Dermis blood vessel endothelial cell (primary cell): Measurements from ENCODE around the gene CTIF. TPM values are rescaled to one million over a fixed set of nuclear protein-coding genes. Genes with fewer than 3 reads are reported as not detected.
A peak's percentile ranks its signal among the peaks of the same experiment; 100 is the strongest.

Source experiments
- DNase-seq: peaks from one replicate; pipeline ENCODE4 v3.0.0; 2010
- total RNA-seq: library from RNA; depleted of rRNA; stranded (reverse); fragments of >200 nt; gene quantifications from 2 replicates; pipeline ENCODE4 v1.2.3, GENCODE V29; 2014

The CTIF gene
- total RNA-seq, 1 donor from 2014 or later, result 18.0 TPM

DNA sequence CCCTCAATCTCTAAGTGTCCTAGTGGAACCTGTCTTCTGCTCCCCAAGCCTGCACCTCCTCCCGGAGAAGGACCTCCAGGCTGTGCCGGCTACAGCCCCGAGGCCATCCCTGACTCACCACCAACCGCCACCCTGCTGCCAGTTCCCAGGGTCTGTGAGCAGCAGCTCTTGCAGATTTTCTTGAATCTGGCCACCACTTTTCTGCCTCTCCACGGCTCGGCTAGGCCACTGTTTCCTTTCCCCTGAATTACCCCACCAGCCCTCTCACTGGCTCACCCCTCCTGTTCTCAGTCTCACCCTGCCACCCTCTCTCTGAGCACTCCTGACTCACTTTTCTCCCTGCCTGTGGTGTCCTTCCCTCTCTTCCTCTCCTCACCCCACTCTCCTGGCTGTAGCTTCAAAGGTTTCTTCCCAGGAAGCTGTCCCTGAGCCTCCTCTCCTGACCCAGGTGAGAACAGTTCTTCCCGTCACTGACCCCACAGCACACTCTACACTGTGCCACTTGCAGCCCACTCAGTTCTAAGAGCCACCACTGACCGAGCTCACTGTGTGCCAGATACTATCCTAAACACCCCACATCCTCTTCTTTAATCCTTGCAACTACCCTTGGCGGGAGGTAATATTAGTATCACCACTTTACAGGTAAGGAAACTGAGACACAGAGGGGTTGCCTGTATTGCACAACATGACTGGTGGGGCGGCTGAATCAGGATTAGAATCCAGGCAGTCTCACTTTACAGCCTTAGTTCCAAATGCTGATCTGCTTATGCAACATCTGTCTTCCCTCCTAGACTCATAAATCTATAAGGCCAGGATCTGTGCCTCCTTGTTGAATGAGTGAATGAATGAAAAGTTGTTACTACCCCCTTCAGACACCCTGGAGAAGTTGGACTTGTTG, 300.3 kb downstream of the CTIF start:
- peak; percentile 39 for DNase-seq

DNA sequence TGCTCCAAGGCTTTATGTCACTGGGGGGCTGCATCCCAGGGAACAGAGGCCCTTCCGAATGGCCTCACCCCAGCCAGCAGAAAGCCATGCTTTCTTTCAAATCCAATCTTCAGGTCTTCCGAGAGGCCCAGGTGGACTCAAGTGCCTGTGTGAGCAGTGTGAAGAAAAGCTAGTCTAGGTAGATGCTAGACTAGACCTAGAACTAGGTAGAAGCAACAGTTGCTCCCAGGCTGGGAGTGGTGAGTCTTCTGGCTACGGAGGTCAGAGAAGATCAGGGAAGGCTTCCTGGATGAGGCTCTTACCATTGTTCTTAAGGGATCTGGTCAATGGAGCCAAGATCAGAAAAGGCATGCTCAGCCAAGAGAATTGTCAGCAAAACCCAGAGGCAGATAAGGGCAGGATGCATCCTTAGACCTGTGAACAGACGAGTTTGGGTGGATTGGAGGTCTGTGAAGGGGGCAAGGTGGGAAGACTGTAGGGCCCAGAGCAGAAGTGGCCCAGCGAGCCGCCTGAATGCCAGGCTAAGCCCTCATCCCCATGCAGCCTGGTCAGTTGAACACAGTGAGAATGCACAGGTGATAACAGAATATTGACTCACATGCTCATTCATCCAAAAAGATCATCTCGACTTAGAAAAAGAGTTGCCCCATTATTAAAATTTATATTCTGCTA, 301.1 kb downstream of the CTIF start:
- peak; percentile 38 for DNase-seq

DNA sequence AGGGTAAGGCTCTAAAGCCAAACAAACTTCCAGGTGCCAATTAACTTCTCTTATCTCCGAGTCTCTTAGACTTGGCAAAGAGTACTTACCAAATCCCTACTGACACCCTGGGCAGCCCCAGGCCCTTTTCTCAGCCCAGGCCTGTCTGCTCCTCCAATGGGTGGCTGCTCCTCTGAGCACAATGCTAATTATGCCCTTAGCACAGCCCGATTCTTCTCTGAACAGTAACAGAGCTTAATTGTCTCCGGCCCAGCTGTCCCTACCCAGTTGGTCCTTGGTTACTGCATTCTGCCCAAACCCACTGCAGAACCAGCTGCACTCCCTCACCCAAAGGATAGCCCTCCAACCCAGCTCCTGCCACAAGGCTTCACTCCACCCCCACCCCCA, 301.7 kb downstream of the CTIF start:
- DNase-seq, result no peak

DNA sequence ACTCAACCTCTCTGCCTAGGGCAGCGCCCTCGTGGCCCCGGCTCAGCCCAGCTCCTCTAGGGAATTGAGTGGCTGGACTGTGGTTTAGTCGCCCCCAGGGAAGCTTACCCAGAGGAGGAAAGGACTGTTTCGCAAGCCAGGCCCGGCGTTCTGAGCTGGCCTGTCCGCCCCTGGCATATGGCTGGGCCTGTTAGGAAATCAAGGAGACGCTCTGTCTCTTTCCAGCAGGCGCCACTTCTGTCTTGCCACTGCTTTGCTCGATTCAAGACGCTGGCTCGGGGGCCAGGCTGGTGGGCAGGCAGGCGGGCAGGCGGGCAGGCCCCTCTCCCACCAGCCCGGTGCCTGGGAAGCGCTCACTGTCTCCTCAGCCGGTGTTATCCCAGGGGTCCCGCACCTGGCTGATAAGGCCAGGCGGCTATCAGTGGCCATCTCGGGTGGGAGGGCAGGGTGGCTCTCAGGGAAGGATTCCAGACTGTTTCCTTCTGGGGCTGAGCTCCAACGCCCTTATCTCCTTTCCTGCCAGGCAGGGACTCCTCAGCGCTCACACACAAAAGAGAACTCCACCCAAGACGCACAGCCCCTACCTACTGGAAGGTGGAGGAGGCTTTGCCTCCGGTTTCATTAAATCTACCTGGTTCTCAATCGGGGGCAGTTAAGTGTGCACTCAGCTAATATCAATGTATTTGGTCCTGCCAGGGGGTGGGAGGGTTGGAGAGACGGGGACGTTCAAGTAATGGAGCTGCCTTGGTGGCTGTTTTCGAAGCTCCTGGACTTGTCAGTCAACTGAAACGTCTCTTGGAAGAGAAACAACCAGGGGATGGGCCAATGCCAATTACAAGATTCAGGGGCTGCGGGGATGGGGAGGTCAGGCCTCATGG, 302.8 kb downstream of the CTIF start:
- peak; percentile 55 for DNase-seq

DNA sequence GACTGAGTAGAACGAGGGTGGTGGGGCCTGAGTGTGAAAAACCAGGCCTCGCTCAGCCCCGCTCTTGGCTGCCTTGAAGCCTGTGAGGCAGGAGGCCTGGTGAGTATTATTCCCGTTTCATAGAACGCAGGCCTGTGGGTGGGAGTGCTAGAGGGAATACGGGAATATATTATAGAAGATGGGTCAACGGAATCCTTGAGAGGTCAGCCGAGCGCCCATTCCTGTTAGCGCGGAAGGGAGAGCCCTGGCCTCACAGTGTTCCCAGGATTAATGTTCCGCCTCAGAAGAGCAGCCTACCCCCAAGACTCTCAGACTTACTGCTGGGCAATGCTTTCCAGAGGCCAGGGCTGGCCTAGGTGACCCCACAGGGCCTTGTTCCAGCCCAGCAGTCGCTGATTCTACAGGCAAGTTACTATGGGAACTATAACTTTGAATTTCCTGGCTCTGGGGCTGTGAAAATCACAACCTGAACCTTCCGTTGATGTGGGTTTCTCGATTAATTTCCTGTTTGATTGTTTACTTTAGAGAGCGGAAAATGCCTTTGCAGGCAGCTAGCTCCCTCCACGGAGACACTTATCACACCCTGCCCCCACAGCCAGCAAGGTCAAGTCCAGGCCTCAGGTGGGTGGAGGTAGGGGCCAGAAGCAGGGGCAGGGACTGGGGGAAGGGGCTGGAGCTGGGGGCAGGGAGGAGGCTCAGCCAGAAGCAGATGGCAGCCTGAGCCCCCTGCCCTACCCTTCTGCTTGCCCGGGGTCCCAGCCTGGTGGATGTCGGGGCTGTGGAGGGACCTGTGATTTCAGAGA, 303.6 kb downstream of the CTIF start:
- peak; percentile 96 for DNase-seq

DNA sequence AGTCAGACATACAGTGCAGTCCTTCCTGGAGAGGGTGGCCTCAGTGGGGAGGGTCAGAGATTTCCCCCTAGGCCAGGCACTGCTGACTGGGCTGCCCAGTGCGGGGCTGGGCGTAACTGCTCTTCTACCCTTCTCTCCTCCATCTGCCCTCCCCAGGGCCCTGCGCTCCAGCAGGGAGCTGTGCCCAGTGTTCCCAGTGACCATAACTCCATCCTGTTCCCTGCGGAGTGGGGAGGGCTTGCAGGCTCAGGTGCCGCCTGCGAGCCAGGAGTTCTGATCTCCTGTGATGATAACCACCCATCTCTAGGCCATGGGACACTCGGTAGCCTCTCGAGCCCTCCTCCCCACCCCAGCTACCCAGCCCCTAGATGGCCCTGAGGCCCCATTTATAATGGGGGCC, 304.3 kb downstream of the CTIF start:
- peak; percentile 15 for DNase-seq

DNA sequence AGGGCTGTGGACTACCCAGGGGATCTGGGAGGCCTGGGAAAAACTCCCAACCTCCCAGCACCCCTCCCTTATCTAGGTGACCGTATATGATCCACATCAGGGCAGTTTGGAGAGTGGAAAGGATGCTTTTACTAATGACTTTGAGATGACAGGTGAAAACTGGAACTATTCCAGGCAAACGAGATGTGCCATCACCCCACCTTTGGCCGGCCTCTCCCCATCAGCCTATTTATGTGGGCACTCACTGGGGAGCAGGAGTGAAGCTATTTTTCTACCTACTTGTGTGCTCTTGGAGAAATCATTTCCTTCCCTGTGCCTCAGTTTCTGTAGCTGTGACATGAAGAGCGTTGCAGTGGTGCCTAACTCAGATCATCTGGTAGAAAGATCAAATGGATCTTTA, 304.8 kb downstream of the CTIF start:
- no peak for DNase-seq

DNA sequence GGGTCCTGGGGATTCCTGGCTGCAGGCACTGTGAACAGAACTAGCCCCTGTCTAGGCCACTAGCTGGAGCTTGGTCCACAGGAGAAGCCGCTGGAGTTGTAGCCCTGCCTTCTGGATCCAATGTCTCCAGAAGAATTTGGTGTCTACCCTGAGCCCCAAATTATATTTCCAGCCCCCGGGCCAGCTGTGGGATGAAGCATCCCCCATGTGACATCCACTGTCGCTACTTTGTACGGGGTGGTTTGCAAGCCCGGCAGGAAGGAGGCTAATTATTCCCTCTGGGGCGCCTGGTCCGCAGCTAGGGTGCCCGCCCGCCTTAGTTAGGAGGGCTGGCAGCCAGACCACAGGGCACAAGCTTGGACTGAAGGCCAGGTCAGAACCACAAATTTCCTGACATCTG, 305.4 kb downstream of the CTIF start:
- DNase-seq, result no peak

DNA sequence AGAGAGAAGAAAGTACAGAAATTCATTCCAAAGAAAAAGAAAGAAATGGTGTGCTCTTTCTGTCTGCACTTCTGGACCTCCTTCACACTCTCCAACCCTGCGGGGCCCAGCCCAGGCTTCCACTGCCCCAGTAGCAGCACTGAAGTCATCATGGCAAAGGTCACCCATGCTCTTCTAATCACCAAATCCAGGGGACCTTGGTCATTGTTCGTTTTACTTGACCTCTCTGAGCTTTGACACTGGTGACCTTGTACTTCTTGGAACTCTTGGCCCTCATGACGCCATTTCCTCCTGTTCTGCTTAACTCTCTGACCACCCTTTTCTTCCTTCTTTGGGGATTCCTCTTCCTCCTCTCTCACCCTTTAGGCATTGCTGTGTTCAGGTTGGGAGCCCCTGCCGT, 306.3 kb downstream of the CTIF start:
- DNase-seq, result no peak

DNA sequence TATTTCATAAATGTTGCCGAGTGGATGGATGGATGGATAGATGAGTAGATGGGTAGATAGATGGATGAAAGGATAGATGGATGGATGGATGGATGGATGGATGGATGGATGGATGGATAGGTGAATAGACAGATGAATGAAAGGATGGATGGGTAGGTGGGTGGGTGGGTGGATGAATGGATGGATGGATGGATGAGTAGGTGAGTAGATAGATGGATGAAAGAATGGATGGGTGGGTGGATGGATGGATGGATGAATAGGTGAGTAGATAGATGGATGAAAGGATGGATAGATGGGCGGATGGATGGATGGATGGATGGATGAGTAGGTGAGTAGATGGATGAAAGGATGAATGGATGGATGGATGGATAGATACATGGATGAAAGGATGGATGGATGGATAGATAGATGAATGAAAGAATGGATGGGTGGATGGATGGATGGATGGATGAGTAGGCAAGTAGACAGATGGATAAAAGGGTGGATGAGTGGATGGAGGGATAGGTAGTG, 307.6 kb downstream of the CTIF start:
- no peak for DNase-seq

DNA sequence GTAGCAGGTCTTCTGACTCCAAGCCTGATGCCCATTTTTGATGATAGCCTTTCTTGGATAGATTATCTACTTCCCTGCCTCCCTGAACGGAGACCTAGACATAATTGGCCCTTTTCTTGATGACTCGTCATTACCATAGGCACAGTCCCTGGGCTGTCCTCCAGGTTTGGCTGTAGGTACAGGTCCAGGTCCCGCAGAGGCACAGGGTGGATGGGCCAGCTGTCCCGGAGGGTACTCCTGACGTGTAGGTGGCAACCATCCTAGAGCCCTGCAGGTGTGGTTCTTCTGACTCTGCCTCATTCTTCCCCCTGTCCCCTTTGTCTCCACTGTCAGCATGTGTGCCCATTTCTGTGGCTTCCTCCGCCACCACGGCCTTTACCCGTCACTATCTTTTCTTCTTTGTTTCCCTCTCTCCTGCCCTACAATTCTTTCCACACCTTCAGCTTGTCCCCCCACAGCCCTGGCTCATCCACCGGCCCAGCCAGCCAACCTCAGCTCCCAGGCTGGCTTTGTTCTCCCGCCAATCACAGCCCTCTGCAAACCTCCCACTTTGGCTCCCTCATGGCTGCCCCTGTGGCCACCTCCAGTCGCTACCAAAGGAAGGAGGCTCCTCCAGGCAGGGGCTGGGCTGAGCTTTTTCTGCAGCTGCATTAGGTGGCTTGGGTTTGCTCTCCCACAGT, 309.1 kb downstream of the CTIF start:
- DNase-seq, result peak; percentile 32

DNA sequence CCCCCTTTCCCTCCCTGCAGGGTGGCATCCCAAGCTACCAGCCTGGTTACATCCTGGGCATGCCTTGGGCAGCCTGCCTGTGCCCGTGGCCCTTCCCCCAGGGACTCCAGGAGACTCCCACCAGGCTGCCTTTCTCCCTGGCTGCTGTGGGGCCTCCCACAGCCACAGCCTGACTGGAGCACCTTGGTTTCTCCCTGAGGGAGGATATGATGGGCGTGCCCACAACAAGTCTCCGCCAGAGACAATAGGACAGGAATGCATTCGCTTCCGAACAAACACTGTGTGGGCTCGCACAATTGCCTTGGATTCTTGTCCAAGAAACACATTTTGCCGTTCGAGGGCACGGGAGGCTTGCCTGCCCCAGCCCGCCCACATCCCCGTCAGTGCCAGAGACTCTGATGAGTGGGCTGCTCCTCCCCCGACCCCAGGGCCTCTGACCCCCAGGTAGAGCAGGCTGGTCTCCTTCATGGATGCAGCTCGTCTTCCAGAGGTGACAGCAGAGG, 309.9 kb downstream of the CTIF start:
- DNase-seq, result peak; percentile 96

DNA sequence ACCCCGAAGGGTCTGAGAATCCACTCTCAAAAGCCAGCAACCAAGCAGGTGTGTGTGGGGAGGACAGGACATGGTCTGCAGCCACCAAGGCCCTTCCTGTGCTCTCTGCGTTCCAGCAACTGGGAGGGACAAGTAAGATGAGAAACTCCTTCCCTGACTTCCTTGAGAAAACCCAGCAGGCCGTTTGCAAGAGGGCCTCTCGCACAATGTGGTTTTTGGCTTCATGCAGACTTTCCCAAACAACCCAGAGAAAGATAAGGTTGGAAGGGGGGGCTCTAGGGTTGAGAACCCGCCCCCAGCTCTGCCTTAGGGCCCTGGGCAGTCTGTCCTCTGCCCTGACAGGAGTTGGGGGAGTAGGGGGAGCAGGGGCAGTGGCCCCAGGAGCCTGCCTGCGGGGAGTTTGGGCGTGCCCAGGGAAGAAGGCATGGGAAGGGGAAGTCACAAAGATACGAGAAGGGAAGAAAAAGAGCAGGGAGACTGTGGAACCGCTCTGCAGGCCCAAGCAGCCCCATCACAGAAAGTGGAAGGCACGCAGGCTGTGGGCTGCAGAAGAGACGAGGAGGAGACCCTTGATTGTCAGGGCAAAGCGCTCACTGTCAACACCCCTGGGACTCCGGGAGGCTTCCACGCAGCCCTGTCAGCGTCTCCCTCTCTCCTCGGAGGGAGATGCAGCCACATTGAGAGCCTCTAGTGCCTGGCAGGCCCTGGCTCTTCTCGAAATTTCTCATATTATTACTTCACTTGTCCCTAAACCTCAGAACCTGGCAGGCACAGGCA, 312.2 kb downstream of the CTIF start:
- DNase-seq, result no peak

DNA sequence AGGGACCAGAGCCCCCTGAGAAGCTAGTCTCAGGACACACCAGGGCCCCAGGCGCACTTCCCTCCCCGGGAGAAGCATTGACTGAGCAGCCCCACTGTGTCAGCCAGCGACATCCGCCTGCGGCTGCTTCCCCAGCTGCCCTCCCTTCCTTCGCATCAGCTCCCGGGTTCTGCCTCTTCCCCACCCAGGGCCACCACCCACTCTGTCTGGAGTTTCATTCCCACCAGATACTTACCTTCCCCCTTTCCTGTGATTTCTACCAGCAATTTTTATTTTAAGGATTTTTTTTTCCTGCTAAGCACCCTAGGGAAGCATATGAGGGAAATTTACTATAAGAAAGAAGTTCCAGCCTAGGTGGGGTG, 312.7 kb downstream of the CTIF start:
- no peak for DNase-seq

DNA sequence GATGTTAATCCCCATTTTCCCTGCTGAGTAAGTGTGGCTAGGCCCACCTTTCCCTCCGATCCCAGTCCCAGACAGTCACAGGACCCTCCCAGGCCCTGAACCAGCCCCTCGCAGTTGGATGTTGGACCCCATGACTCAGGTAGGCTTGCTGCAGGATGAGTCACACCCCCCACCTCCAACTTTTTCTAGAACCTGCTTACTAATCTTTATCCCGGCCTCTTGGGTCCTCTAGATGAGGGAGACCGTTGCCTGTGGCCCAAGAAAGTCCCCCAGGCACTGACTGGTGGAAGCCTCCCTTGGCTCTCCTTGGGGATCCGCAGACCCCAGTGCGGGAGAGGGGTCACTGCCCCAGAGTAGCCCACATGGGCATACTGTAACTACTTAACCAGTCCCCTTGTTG, 313.5 kb downstream of the CTIF start:
- no peak for DNase-seq

DNA sequence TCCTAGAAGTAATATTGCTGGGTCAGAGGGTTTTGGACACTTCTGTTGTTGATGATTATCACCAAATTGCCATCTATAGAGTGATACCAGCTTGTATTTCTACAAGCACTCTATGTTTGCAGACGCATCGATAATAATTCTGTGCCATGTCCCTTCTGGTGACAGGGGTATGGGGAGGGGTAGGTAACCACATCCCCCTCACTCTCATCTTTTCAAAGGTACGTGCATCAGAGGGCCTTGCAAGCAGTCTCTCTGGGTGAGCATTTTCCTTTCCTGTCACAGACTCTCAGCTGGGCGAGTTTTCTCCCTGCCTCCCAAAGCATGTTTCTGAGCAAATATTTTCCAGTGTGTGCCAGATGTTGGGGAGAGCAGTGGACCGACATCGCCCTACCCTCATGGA, 314.0 kb downstream of the CTIF start:
- no peak for DNase-seq

DNA sequence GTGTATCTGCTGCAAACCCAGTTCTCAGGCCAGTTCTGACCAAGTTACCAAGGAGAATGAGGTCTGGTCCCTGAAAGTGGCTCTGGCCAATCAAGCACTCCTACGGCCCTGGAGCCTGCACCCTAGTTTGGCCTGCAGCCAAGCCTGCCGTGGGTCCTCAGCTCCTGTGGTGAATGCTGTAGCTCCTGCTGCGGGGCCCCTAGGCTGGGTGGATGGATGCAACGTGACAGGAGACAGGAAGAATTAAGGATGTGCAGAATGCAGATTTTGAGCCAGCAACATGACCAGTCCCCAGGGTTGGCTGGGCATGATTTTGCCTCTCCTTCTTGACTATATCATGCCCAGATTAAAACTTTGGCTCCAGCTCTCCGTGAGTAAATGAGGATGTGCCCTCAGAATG, 314.8 kb downstream of the CTIF start:
- no peak for DNase-seq

DNA sequence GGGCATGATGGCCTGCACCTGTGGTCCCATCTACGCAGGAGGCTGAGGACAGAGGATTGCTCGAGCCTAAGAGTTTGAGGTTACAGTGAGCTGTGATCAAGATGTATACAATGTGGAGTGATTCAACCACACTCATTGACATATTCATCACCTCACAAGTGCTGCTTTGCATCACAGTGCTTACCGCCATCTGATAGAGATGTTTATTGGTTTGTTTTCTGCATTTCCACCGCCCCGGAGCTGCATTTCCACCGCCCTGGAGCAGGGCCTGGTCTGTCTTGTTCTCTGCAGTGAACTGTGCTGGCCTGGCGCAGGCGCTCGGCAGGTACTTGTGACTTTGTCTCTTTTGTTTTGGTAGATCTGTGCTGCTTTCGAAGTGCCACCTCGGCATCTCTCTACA, 315.9 kb downstream of the CTIF start:
- no peak for DNase-seq

DNA sequence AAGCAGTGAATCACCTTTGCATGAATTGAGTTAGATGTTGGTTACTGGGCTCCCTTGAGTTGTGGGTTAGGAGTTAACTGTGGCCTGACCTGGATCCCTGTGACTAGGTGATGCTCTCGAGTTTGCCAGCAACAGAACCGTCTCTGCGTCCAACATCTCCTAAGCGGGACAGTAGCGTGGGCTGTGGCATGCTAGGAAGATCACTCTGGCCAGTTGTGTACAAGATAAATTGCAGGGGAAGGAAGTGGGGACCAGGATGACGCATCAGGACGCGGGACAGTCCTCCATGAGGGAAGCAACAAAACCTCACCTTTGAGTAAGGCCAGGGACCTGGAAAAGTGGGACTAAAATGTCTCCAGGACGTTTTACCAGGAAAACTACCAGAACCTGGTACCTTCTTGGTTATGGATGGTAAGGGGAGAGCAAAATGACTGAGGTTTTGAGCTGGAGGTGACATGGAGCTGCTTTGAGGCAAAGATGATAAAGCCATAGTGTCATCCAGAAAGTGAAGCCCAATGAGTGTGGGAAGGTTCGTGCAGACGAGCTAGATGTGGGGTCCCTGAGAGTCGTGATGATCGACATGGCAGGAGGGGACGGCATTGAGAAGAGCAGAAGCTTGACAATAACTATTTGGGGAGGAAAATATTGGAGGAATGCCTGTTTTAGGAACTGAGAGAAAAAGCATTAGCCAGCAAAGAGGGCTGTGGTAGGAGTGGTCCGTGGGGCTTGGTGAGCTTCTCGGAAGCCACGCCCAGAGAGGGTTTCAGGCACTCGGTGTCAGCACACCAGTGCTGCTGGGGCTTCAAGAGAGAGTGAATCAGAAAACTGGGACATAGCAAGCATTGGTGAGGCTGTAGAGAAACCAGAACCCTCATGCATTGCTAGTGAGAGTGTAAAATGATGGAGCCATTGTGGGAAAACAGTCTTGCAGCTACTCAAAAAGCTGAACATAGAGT, 316.9 kb downstream of the CTIF start:
- DNase-seq, result no peak
